Measurements from ENCODE around the gene DYNLT3. TPM values are rescaled to one million over a fixed set of nuclear protein-coding genes. Genes with fewer than 3 reads are reported as not detected.

Gene DYNLT3
- total RNA-seq, 1 donor from 2014 or later: 10.8 TPM

- no peaks in the 10 kb centered on the region for H3K4me1 Mint-ChIP-seq
- DNase-seq (ENCODE audit: low spot score in 2 of 2, unreplicated experiment in 2 of 2): no peak
- H3K27ac Mint-ChIP-seq: no peak overlapping the region
- no peaks in the 10 kb centered on the region for H3K27me3 Mint-ChIP-seq (ENCODE audit: low read depth)
- peaks cover 5% of the 10 kb centered on the region for H3K9me3 Mint-ChIP-seq
- no peak overlapping the region for H3K4me3 Mint-ChIP-seq
- no peaks in the 10 kb centered on the region for H3K36me3 Mint-ChIP-seq
- TF ChIP-seq, protein P1, sequence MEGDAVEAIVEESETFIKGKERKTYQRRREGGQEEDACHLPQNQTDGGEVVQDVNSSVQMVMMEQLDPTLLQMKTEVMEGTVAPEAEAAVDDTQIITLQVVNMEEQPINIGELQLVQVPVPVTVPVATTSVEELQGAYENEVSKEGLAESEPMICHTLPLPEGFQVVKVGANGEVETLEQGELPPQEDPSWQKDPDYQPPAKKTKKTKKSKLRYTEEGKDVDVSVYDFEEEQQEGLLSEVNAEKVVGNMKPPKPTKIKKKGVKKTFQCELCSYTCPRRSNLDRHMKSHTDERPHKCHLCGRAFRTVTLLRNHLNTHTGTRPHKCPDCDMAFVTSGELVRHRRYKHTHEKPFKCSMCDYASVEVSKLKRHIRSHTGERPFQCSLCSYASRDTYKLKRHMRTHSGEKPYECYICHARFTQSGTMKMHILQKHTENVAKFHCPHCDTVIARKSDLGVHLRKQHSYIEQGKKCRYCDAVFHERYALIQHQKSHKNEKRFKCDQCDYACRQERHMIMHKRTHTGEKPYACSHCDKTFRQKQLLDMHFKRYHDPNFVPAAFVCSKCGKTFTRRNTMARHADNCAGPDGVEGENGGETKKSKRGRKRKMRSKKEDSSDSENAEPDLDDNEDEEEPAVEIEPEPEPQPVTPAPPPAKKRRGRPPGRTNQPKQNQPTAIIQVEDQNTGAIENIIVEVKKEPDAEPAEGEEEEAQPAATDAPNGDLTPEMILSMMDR (IDR thresholded peaks at IDR 0.05; ENCODE audit: unreplicated experiment): no peak
Measured at GRCh38 chrX:37802028-37802427, 45.3 kb downstream of the DYNLT3 start.

DNA sequence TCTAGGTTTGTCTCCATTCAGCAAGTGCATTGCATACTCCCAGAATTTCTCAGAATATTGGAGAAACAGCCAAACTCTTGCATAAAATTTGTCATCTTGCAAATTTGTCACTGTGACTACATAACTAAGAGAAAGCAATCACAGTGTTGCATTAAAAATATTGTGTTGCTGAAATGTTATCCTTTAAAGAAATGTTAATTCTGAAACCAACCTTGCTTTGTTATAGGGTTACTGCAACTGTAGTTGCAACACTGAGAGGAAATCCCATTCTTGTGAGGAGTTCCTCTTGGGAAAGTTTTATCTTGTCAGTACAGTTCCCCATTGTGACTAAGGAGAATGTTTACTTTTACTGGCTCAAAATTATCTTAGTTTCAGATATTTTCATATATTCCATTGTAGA, 46.7 kb downstream of the DYNLT3 start:
- no peaks in the 10 kb centered on the region for H3K4me1 Mint-ChIP-seq
- no peak overlapping the region for H3K27ac Mint-ChIP-seq
- H3K4me3 Mint-ChIP-seq: no peak overlapping the region
- peaks cover 7% of the 10 kb centered on the region for H3K9me3 Mint-ChIP-seq
- no peak for DNase-seq (ENCODE audit: low spot score in 2 of 2, unreplicated experiment in 2 of 2)
- H3K36me3 Mint-ChIP-seq: no peaks in the 10 kb centered on the region
- H3K27me3 Mint-ChIP-seq (ENCODE audit: low read depth): no peaks in the 10 kb centered on the region
- TF ChIP-seq, protein P1 (IDR thresholded peaks at IDR 0.05; ENCODE audit: unreplicated experiment): no peak

DNA sequence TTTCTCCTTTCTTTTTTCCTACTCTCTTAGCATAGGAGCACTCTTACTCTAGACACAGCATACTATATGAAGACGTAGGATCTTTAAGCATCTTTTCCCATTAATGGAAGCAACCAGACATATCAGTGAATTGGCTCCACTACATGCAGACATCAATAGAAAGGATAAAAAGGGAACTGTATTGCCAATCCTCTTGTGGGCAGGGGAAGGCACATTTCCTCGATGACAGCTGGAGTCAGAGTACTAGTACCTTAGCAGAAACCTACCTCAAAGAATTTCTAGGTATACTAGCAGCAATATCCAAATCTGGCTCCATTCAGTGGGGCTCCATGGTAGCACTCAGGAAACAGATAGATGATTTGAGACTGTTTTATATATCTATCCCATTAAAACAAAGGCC, 47.4 kb downstream of the DYNLT3 start:
- H3K27me3 Mint-ChIP-seq (ENCODE audit: low read depth): no peaks in the 10 kb centered on the region
- no peak overlapping the region for H3K4me3 Mint-ChIP-seq
- no peak for DNase-seq (ENCODE audit: low spot score in 2 of 2, unreplicated experiment in 2 of 2)
- H3K9me3 Mint-ChIP-seq: peaks cover 7% of the 10 kb centered on the region
- no peaks in the 10 kb centered on the region for H3K4me1 Mint-ChIP-seq
- no peak overlapping the region for H3K27ac Mint-ChIP-seq
- TF ChIP-seq, protein P1 (IDR thresholded peaks at IDR 0.05; ENCODE audit: unreplicated experiment): no peak
- no peaks in the 10 kb centered on the region for H3K36me3 Mint-ChIP-seq

DNA sequence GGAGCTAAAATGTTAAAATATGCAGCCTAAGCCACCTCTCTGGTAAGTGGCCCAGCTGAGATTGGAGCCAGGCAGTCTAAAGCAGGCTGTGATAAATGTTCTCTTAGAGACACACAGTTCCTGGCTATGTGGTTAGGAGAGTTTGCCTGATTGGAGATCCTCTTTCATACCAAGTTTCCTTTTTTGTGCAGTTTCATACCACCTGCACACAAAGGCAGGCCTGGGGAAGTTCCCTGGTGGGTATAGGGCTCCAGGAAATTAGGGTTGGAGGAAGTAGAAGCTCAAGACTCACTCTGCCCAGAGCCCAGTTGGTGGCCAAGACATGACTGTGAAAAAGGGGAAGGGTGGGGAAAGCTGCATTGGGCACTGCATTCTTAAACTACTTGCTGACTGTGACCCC, 50.6 kb downstream of the DYNLT3 start:
- Mint-ChIP-seq H3K9me3 (peaks cover 17% of the 10 kb centered on the region), H3K4me1 (no peaks in the 10 kb centered on the region), H3K4me3 (no peak overlapping the region), H3K36me3 (no peaks in the 10 kb centered on the region), H3K27me3 (ENCODE audit: low read depth) (no peaks in the 10 kb centered on the region), H3K27ac (no peak overlapping the region)
- no peak for DNase-seq (ENCODE audit: low spot score in 2 of 2, unreplicated experiment in 2 of 2)
- TF ChIP-seq, protein P1 (IDR thresholded peaks at IDR 0.05; ENCODE audit: unreplicated experiment): no peak

DNA sequence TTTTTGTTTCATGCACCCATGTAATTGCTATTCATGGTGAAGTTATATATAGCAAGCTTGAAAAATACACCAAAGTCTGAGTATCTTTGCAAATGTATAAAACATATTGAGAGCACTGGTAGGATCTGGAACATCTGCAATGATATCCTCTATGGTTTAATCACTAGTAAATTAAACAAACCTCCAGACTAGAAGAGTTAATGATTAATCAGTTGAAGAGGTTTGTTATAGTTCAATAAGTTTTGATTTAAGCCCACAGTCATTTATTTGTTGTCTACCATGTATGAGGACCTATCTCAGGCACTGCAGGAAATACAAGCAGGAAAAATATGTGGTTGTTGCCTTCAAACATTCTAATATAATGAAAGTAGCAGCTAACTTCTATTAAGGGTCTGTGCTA, 51.1 kb downstream of the DYNLT3 start:
- H3K36me3 Mint-ChIP-seq: no peaks in the 10 kb centered on the region
- no peaks in the 10 kb centered on the region for H3K4me1 Mint-ChIP-seq
- H3K27ac Mint-ChIP-seq: no peak overlapping the region
- H3K9me3 Mint-ChIP-seq: peaks cover 19% of the 10 kb centered on the region
- H3K27me3 Mint-ChIP-seq (ENCODE audit: low read depth): no peaks in the 10 kb centered on the region
- H3K4me3 Mint-ChIP-seq: no peak overlapping the region
- DNase-seq (ENCODE audit: low spot score in 2 of 2, unreplicated experiment in 2 of 2): no peak
- TF ChIP-seq, protein P1 (IDR thresholded peaks at IDR 0.05; ENCODE audit: unreplicated experiment): no peak

Other genes starting within 250 kb of the DYNLT3 start
- 0.51 to 0.64 TPM (median 0.54 TPM) in 3 replicates for gene XK, start 161.8 kb downstream of the DYNLT3 start, total RNA-seq
- 0.05 to 0.38 TPM (median 0.07 TPM) in 3 replicates for gene CYBB, start 67.5 kb downstream of the DYNLT3 start, total RNA-seq
- gene SYTL5, start 159.0 kb upstream of the DYNLT3 start, total RNA-seq: 1.7 to 2.6 TPM (median 2.2 TPM) in 3 replicates